ENCODE data around the gene PSD. TPM values are rescaled to one million over a fixed set of nuclear protein-coding genes. Genes with fewer than 3 reads are reported as not detected.

The PSD gene
- total and polyA plus RNA-seq, 9 of the 15 experiments (the other 6 are each of a cell fraction or from before 2014, with no cell fraction given) = 0.11 to 1.7 (median 0.54) TPM; not detected in 2

GRCh38 chr10:102404361-102405107 is 14.1 kb downstream of the PSD start:
- H3K9me1 ChIP-seq (ENCODE audit: control insufficient read depth, insufficient read depth, low read length) = no peaks in the 10 kb centered on the region
- DNase-seq (ENCODE audit: extremely low read depth in 1 of 4, low spot score in 3 of 4) = no peak

More at GRCh38 chr10:102404361-102405107, 14.1 kb downstream of the PSD start:
- 0 out of 3 replicates have a peak, but pooled peaks cover 4% of the 10 kb centered on the region for H3K36me3 ChIP-seq (ENCODE audit: control insufficient read depth, insufficient read depth, low read length)
- no peak overlapping the region for H3K9ac ChIP-seq (ENCODE audit: insufficient read depth in 1 of 2, low read depth in 2 of 2, low read length in 2 of 2)
- ChIA-PET CTCF (ENCODE audit: low intra/inter-chr PET ratio) (no interaction called here), POLR2A (interaction anchor here (0.5 to 2.4 kb wide), 4 partner anchors 16 to 245 kb away, joined by 3 to 8 read pairs (median 3); partner anchors contain the start of gene FBXL15)
- H3K27ac ChIP-seq (ENCODE audit: extremely low read depth, low read depth, low read length) = no peak overlapping the region
- no TSS peak for BruUV-seq (replicated peaks)
- intact Hi-C loops (cut with micrococcal nuclease) (no loop called here), in situ Hi-C loops (cut with MboI) (no loop called here)
- H3K9me3 ChIP-seq (replicated peaks; ENCODE audit: control insufficient read depth, insufficient read depth, low read depth, low read length) = no peaks in the 10 kb centered on the region
- no peaks in the 10 kb centered on the region for H3K79me2 ChIP-seq (ENCODE audit: control insufficient read depth, insufficient read depth, low read length)
- no peak overlapping the region for H3K4me3 ChIP-seq
- no peak for ATAC-seq
- TF ChIP-seq POLR2AphosphoS2 (IDR thresholded peaks at IDR 0.05; ENCODE audit: low read length) (no peak), PCBP1 (IDR thresholded peaks at IDR 0.05; ENCODE audit: low read depth, low read length, poor library complexity, severe bottlenecking) (peak; percentile 9)
- TF ChIP-seq, protein P1, sequence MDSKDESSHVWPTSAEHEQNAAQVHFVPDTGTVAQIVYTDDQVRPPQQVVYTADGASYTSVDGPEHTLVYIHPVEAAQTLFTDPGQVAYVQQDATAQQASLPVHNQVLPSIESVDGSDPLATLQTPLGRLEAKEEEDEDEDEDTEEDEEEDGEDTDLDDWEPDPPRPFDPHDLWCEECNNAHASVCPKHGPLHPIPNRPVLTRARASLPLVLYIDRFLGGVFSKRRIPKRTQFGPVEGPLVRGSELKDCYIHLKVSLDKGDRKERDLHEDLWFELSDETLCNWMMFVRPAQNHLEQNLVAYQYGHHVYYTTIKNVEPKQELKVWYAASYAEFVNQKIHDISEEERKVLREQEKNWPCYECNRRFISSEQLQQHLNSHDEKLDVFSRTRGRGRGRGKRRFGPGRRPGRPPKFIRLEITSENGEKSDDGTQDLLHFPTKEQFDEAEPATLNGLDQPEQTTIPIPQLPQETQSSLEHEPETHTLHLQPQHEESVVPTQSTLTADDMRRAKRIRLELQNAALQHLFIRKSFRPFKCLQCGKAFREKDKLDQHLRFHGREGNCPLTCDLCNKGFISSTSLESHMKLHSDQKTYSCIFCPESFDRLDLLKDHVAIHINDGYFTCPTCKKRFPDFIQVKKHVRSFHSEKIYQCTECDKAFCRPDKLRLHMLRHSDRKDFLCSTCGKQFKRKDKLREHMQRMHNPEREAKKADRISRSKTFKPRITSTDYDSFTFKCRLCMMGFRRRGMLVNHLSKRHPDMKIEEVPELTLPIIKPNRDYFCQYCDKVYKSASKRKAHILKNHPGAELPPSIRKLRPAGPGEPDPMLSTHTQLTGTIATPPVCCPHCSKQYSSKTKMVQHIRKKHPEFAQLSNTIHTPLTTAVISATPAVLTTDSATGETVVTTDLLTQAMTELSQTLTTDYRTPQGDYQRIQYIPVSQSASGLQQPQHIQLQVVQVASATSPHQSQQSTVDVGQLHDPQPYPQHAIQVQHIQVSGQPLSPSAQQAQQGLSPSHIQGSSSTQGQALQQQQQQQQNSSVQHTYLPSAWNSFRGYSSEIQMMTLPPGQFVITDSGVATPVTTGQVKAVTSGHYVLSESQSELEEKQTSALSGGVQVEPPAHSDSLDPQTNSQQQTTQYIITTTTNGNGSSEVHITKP (IDR thresholded peaks at IDR 0.05; ENCODE audit: partially characterized antibody) = no peak
- WGBS (ENCODE audit: insufficient coverage, low coverage, missing lambda C conversion rate) = 58% methylated on average over 7 of the region's 17 CpGs
- no peak overlapping the region for H2AFZ ChIP-seq (ENCODE audit: low read depth, low read length)
- no peak for FAIRE-seq
- peaks cover 6 to 53% of the 10 kb centered on the region in 2 experiments; a peak in 4 of 5 replicates for H3K4me1 ChIP-seq (replicated peaks in 1 of 2; ENCODE audit: control insufficient read depth in 2 of 2, insufficient read depth in 2 of 2, low read length in 2 of 2)
- H4K20me1 ChIP-seq (replicated peaks; ENCODE audit: control insufficient read depth, insufficient read depth, low read length) = no peaks in the 10 kb centered on the region
- H3K27me3 ChIP-seq (ENCODE audit: control insufficient read depth in 2 of 2, insufficient read depth in 2 of 2, low read length in 2 of 2) = peaks cover 3 to 16% of the 10 kb centered on the region in 2 experiments; a peak in 3 of 5 replicates
- no peak overlapping the region for H3K4me2 ChIP-seq (ENCODE audit: insufficient read depth, low read length)
